Retina (tissue), 1 donor: ENCODE data around the gene PPP6R1.

Experiments used
- DNase-seq: peaks from one replicate; pipeline ENCODE4 v3.0.0-alpha.2; 2016

Gene PPP6R1

GRCh38 chr19:55257461-55258420 lies 1.1 kb downstream of the PPP6R1 start:
- DNase-seq = peak; percentile 50

GRCh38 chr19:55256562-55257460 lies 2.0 kb downstream of the PPP6R1 start:
- DNase-seq = no peak

DNA sequence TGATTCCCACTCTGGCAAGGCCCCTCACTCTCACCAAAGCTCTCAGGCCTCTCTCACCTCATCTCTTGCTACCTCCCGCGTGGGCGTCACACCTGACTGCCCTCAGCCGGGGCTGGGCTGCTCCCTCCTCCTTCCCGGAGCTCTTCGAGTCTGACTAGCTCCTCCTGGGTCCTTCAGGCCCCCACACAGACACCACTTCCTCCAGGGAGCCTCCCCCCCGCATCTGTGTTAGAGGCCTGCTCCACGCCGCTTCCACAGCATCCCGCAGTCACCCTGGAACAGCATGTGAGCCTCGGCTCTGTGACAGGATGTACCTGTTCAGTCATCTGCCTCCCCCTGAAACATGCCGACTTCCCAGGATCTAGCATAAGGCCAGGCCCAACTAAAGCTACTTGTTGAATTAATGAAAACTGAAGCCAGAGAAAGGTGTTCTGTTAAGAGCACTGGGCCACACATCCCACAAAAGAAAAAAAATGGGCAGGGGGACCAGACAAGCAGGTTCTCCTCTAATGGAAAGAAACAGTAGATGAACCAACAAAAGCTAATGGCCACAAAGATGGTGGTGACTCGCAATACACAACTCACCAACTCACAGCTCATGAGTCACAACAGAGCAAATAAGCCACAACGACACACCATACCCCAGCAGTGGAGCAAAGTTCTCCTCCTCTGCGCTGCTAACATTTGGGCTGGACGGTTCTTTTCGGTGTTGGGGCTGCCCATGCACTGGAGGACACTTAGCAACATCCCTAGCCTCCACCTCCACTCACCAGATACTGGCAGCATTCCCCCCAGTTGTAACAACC lies 3.0 kb downstream of the PPP6R1 start:
- no peak for DNase-seq

DNA sequence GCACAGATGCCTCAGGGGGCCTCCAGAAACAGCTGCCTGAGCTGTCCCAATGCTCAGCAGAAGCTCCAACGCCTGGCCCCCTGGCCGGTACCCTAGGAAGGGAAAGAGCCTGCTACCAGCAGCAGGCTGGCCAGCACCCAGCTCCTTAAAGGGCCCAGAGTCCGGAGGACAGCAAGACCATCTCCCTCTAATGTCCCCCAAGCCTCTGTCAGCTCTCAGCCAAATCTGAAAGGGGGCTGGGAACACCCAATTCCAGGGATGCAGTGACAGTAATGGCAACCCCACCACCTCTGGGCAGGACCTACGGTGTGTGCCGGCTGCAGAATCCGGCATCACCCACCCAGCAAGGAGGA lies 4.2 kb downstream of the PPP6R1 start:
- no peak for DNase-seq

DNA sequence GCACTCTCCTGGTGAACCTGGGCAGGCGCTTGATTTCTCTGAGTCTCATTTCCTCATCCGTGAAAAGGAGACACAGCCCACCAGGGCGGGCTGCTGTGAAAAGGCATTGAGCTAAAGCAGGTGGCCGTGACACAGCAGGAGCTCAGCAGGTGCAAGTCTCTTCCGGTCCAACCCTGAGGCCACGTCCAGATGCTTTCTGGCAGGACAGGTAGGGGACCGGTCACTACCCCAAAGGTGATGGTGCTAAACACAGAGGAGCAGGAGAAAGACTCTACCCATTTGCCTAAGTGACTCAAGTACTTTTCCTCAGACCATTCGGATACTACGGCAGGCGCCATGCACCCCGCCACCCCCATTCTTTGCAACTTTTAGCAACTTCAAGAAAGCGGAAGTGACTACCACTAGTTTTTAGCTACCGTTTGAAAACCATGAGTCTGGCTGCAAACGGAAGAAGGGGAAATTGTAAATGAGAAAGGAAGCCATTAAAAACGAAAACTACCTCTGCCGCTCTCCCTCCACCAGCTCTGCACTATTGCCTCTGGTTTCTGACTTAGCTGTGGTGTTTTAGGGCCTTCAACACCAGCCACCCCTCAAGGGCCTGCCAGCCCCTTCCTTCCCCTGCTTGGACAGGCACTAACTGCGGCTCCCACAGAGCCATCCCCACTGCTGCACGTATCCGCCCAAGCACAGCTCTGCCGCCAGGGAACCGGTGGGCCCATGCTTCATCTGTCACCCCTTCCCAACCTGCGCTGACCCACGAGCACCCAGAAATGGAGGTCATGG lies 4.8 kb downstream of the PPP6R1 start:
- no peak for DNase-seq

- DNase-seq = no peak
Observed at GRCh38 chr19:55252760-55253663, 5.8 kb downstream of the PPP6R1 start.

DNA sequence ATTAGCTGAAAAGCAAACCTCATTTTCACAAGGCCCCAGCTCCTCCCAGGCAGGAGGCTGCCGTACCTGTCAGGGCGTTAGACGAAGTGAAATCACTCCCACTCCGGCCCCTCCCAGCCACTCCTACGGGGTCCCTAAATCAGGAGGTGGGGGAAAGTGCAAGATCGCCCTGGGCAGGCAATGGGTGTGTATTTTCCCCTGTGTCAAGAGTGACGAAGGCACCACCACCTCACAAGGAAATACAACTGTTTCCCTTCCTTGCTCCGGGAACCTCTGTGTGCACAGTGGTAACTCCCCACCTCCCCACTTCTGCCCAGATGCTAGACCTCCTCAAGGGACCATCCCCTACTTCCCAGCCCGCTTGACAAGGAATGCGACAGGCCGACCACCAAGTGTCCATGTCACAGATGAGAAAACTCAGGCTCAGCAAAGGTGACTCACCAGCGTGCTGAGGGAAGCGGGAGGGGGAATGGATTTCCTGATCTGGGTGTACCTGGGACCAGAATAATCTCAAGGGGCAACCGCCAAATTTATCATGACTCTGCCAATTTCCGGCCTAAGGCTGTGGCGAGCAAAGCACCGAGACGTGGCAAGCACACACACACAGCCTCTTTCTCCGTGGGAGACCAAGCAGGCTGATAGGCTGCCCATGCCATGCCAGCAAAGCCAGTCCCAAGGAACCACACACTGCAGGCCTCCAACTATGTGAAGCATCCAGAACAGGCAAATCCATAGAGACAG lies 7.3 kb downstream of the PPP6R1 start:
- DNase-seq = no peak

GRCh38 chr19:55250262-55251036 lies 8.4 kb downstream of the PPP6R1 start:
- DNase-seq = no peak

GRCh38 chr19:55249841-55250240 lies 9.0 kb downstream of the PPP6R1 start:
- DNase-seq = no peak

- DNase-seq = no peak
Observed at GRCh38 chr19:55248704-55249103, 10.1 kb downstream of the PPP6R1 start.

DNA sequence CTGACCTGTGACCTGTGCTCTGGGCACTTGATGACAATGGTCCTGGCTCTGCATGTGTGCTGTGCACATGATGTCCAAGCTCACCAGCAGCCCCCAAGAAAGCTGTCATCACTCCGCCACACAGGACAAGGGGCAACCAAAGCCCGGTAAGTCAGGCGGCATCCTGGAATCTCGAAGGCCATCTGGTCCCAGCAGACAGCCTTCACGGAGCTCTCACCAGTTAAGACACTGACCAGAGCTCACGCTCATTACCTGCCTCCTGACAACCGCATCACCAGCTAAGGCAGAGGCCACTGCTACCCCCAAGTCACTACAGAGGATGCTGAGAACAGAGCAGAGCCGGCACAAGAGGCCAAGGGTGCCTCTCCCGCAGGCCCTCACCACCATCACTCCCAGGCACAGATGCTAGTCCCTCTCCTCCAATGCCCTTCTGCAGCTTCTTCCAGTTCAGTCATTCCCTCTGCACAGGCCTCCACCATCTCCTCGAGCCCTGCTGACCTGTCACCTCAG lies 10.6 kb downstream of the PPP6R1 start:
- DNase-seq = no peak

GRCh38 chr19:55247621-55248099 lies 11.2 kb downstream of the PPP6R1 start:
- DNase-seq = no peak

DNA sequence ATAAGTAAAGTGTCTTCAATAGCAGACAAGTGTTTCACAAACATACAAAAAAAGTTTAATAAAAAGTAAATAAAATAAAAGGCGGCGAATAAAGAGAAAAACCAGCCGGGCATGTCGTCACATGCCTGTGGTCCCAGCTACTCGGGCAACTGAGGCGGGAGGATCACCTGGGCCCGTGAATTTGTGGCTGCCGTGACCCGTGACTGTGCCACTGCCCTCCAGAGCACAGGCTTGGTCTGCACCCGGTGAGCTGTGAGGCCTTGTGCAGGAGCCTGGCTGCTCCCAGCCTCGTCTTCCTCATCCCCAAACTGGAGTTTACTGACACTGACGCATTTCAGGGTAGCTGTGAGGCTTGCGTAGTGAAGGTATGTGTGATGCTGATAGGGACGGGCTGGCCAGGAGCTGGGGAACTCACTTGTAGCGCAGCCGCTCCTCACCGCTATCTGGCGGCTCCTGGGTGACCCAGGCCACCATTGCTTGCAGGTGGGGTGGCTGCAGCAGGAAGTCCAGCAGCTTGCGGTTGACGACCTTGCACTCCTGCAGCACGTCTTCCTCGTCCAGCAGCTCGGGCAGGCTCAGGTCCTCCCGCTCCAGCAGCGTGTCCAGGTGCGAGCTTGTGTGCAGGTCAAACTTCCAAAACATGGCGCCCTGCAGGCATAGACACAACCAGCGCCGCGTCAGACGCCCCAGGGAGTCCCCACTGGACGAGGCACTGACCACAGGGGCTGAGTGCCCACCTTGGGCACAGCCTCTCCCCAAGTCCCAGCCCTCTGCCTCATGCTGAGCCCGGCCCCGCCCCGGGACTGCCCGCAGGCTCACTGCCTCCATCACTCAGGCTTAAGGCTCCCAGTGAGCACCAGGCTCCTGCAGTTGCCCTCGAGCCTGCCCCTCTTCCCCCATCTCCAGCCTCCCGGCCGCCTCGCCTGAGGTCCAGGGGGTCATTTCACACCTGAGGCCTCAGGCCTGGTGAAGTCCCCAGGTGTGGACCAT lies 12.1 kb downstream of the PPP6R1 start:
- no peak for DNase-seq

DNA sequence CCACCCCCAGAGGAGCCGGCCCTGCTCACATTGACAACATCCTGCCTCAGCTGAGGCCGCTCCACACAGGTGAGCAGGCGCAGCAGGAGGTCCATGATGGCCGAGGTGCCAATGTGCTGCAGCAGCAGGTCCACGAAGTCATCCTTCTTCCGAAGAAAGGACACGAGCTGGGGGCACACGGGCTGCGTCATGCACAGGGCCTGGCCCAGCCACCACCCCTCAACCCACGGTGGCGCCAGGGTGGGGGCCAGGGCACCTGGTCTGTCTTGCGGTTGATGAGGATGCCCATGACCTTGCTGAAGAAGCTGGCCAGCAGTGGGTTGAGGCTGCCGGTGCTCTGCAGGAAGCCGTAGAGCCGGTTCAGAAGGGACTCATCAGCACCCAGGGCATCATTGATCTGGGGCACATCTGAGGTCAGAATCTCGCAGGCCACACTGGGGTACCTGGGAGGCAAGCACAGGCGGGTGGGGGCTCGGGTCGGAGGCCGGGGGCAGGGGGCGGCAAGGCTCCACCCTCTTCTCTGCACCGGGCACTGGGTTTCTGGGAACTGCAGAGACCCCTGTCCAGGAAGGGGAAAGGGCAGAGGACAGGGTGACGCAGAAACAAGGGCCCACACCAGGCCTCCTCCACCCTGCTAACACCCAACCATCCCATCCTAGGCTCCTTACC lies 13.4 kb downstream of the PPP6R1 start:
- no peak for DNase-seq

DNA sequence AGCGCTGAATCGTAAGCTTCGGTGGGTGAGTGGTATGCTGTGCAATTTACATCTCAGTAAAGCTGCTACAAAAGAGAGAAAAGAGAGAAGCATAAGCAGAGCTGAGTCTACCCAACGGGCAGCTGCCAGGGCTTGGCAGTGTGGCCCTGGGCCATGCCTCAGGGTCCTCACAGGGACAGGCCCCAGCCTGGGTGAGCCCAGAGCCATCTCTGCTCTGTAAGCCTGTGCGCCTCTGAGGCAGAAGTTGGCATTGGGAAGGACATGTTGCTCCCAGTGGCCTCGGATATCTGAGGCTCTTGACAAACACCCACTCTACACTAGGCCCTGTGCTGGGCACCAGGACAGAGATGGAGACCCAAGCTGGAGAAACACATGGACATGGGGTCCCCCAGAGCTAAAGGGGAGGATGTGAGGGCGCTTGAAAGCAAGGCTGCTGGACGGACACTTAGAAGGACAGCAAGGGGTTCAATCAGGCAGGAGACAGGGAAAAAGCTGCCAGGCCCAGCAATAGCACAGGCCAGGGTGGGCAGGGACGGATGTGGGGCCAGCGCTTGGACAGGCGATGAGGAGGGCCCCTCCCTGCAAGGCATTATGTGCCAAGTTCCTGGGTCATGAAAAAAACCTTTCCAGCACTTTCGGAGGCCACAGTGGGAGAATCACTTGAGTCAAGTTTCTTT lies 14.7 kb downstream of the PPP6R1 start:
- DNase-seq = no peak

DNA sequence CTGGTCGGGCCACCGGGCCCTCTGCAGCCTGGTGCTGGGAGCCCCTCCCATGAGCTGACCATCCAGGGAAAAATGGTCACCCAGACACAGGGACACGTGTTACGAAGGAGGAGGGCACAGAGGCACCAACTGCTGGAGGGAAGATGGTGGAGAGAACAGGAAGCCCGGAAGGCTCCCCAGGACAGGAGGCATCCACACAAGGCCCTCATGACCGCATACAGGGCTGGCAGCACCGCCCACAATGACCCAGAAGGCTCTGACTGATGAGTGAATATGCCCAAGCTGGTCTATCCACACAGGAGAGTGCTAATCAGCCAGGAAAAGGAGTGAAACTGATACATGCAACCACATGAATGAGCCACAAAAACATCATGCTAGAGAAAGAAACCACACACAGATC lies 16.3 kb downstream of the PPP6R1 start:
- DNase-seq = no peak
